ENCODE results near the gene DPH7. TPM values are rescaled to one million over a fixed set of nuclear protein-coding genes. Genes with fewer than 3 reads are reported as not detected.
A peak's percentile ranks its signal among the peaks of the same experiment; 100 is the strongest.

Gene DPH7
- total and polyA plus RNA-seq, 12 donors, result 11.7 to 51.4 (median 17.8) TPM

- TF ChIP-seq CTCF (IDR thresholded peaks at IDR 0.05), result no peak
- no peak for ATAC-seq
- no peaks in the 10 kb centered on the region for H3K9me3 ChIP-seq
- peak overlapping the region in 5 of 10 donors; percentile 58 to 90 (median 77) for H3K4me3 ChIP-seq
- DNase-seq, result no peak
- H3K27ac ChIP-seq, result peak overlapping the region in 3 of 10 donors; percentile 84 to 91 (median 88)
- peaks cover 0 to 23% (median 7%) of the 10 kb centered on the region in 9 donors for H3K36me3 ChIP-seq
- peaks cover 17 to 60% (median 47%) of the 10 kb centered on the region in 9 donors for H3K4me1 ChIP-seq
- intact Hi-C loops (cut with DNase I), result no loop called here
- H3K27me3 ChIP-seq, result no peaks in the 10 kb centered on the region
- WGBS, 2 donors, result 67 to 73% methylated on average over 7 of the region's 7 CpGs
These were observed 41.9 kb upstream of the DPH7 start for GRCh38 chr9:137620581-137620980.

DNA sequence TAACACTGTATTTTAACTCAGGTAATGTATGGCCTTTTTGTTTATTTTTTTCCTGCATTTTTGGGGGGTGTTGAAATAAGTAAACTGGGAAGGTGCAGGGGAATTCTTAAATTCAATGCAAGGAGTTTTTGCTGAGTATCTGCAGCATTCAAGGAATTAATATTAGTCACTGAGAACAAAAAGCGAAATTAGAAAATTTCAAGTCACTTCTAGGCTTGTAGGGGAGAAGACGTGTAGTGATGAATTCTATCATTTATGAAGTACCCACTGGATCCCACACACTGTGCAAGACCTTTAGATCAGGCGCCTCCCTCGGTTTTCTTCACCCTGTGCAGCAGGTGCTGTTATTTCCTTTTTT lies 41.3 kb upstream of the DPH7 start:
- H3K36me3 ChIP-seq, result peaks cover 0 to 28% (median 13%) of the 10 kb centered on the region in 9 donors
- ATAC-seq (no peak), DNase-seq (no peak)
- peak overlapping the region in 8 of 10 donors; percentile 81 to 91 (median 88) for H3K27ac ChIP-seq
- WGBS, 2 donors, result 58% methylated on average over 4 of the region's 4 CpGs
- TF ChIP-seq CTCF (IDR thresholded peaks at IDR 0.05), result no peak
- peaks cover 17 to 54% (median 44%) of the 10 kb centered on the region in 9 donors for H3K4me1 ChIP-seq
- H3K4me3 ChIP-seq, result peak overlapping the region in 9 of 10 donors; percentile 57 to 90 (median 74)
- H3K9me3 ChIP-seq, result no peaks in the 10 kb centered on the region
- intact Hi-C loops (cut with DNase I), result no loop called here
- no peaks in the 10 kb centered on the region for H3K27me3 ChIP-seq

- Histone ChIP-seq H3K36me3 (peaks cover 0 to 34% (median 18%) of the 10 kb centered on the region in 9 donors), H3K9me3 (no peaks in the 10 kb centered on the region), H3K4me3 (peak overlapping the region; percentile 51 to 90 (median 72)), H3K27ac (peak overlapping the region in 9 of 10 donors; percentile 81 to 91 (median 88)), H3K4me1 (peaks cover 17 to 52% (median 44%) of the 10 kb centered on the region in 9 donors), H3K27me3 (no peaks in the 10 kb centered on the region)
- no peak for DNase-seq
- WGBS, 2 donors, result 1% methylated on average over 49 to 58 of the region's 58 CpGs
- TF ChIP-seq CTCF (IDR thresholded peaks at IDR 0.05), result no peak
- intact Hi-C loops (cut with DNase I), result loop anchor here in 1 of 10 donors (10.0 kb wide), 1 partner anchor 55 kb away; no protein-coding TSS in a partner anchor
- ATAC-seq, result peak in 3 of 8 donors; percentile 5
These were observed 40.7 kb upstream of the DPH7 start for GRCh38 chr9:137619240-137620047.

- Histone ChIP-seq H3K36me3 (peaks cover 0 to 40% (median 20%) of the 10 kb centered on the region in 9 donors), H3K4me1 (peaks cover 17 to 55% (median 44%) of the 10 kb centered on the region in 9 donors), H3K9me3 (no peaks in the 10 kb centered on the region), H3K4me3 (peak within 1 kb of the TSS; percentile 70 to 100 (median 94)), H3K27ac (peak within 1 kb of the TSS; percentile 89 to 97 (median 94)), H3K27me3 (no peaks in the 10 kb centered on the region)
- intact Hi-C loops (cut with DNase I), result loop anchor here in 2 of 10 donors (1.0 to 10.0 kb wide), 2 partner anchors 13 to 56 kb away; partner anchors contain the start of gene ARRDC1 (in 1 of the 2)
- DNase-seq, result peak; percentile 85 to 91
- no peak for TF ChIP-seq CTCF (IDR thresholded peaks at IDR 0.05)
- WGBS, 2 donors, result 1% methylated on average over 77 to 94 of the region's 94 CpGs
- ATAC-seq, result peak; percentile 81 to 94 (median 84)
These were observed 39.7 kb upstream of the DPH7 start, which contains the start of gene EHMT1 for GRCh38 chr9:137618105-137619067. EHMT1 (plus strand) TSS chr9:137619005; CDS start chr9:137619029, 24 bp downstream.

Data from heart right ventricle (tissue), 16 donors.